Liver (tissue), 9 donors: ENCODE measurements around the gene FBXW5. TPM values are rescaled to one million over a fixed set of nuclear protein-coding genes. Genes with fewer than 3 reads are reported as not detected.

Experiments used
- DNase-seq: peaks from one replicate; pipeline ENCODE4 v3.0.0-alpha.2; 2017; ENCODE audit warnings: low spot score
- H3K27ac ChIP-seq, 2 donors: one replicate each; pipeline ENCODE4 v1.7.0; 2013; ENCODE audit warnings: inconsistent platforms in 2 of 2, low read length in 2 of 2, control low read depth in 1 of 2, low read depth in 1 of 2, mild to moderate bottlenecking in 1 of 2
- H3K27me3 ChIP-seq, 4 donors: one replicate each; pipeline versions ENCODE4 v1.6.1 to v1.7.0; 2013; ENCODE audit warnings: low read length in 3 of 4, inconsistent platforms in 1 of 4, mild to moderate bottlenecking in 1 of 4, moderate library complexity in 1 of 4; ENCODE audit not compliant: control insufficient read depth in 4 of 4, insufficient read depth in 4 of 4
- H3K36me3 ChIP-seq, 4 donors: one replicate each; pipeline versions ENCODE4 v1.6.1 to v1.7.0; 2013; ENCODE audit warnings: low read length in 3 of 4, mild to moderate bottlenecking in 3 of 4, low read depth in 1 of 4, moderate library complexity in 1 of 4; ENCODE audit not compliant: control insufficient read depth in 4 of 4, insufficient read depth in 3 of 4
- H3K4me1 ChIP-seq, 4 donors: one replicate each; pipeline versions ENCODE4 v1.6.1 to v1.7.0; 2013; ENCODE audit warnings: low read length in 3 of 4, mild to moderate bottlenecking in 3 of 4, moderate library complexity in 1 of 4; ENCODE audit not compliant: control insufficient read depth in 4 of 4, insufficient read depth in 4 of 4
- H3K4me3 ChIP-seq, 3 donors: one replicate each; pipeline versions ENCODE4 v1.6.1 to v1.7.0; 2013; ENCODE audit warnings: low read length in 3 of 3, control low read depth in 1 of 3, low read depth in 1 of 3, mild to moderate bottlenecking in 1 of 3
- H3K9ac ChIP-seq, 2 donors: one replicate each; pipeline ENCODE4 v1.7.0; 2013; ENCODE audit warnings: low read length in 2 of 2, mild to moderate bottlenecking in 2 of 2, moderate library complexity in 2 of 2, control low read depth in 1 of 2, low read depth in 1 of 2
- H3K9me3 ChIP-seq, 4 donors: one replicate each; pipeline versions ENCODE4 v1.6.1 to v1.7.0; 2013; ENCODE audit warnings: low read length in 3 of 4; ENCODE audit not compliant: control insufficient read depth in 4 of 4
- EGR1 ChIP-seq, 2 donors: IDR thresholded peaks; 2 replicates each; pipeline ENCODE4 v1.6.1; 2016 to 2018; ENCODE audit warnings: antibody characterized with exemption in 2 of 2, low read depth in 2 of 2
- FOXA2 ChIP-seq: IDR thresholded peaks from 2 replicates; pipeline ENCODE4 v1.6.1; 2016; ENCODE audit warnings: antibody characterized with exemption
- GABPA ChIP-seq, 2 donors: IDR thresholded peaks in 1 of 2; conservative IDR thresholded peaks in 1 of 2; 2 replicates each; pipeline ENCODE4 v1.6.1; 2016; ENCODE audit warnings: antibody characterized with exemption in 2 of 2, mild to moderate bottlenecking in 1 of 2, moderate library complexity in 1 of 2
- HNF4A ChIP-seq, 2 donors: conservative IDR thresholded peaks; 2 replicates each; pipeline ENCODE4 v1.6.1; 2016; ENCODE audit warnings: antibody characterized with exemption in 2 of 2, mild to moderate bottlenecking in 2 of 2
- HNF4G ChIP-seq: IDR thresholded peaks from 2 replicates; pipeline ENCODE4 v1.6.1; 2016; ENCODE audit warnings: antibody characterized with exemption
- JUND ChIP-seq, 2 donors: IDR thresholded peaks; 2 replicates each; pipeline ENCODE4 v1.6.1; 2016; ENCODE audit warnings: antibody characterized with exemption in 2 of 2
- NR2F2 ChIP-seq: IDR thresholded peaks from 2 replicates; pipeline ENCODE4 v1.6.1; 2016; ENCODE audit warnings: antibody characterized with exemption
- RAD21 ChIP-seq, 2 donors: IDR thresholded peaks; 2 replicates each; pipeline ENCODE4 v1.6.1; 2016; ENCODE audit warnings: antibody characterized with exemption in 2 of 2, mild to moderate bottlenecking in 2 of 2
- RXRA ChIP-seq, 2 donors: IDR thresholded peaks; 2 replicates each; pipeline ENCODE4 v1.6.1; 2017 to 2018; ENCODE audit warnings: antibody characterized with exemption in 2 of 2, mild to moderate bottlenecking in 1 of 2
- TAF1 ChIP-seq: conservative IDR thresholded peaks from 2 replicates; pipeline ENCODE4 v1.6.1; 2016; ENCODE audit warnings: antibody characterized with exemption, mild to moderate bottlenecking
- YY1 ChIP-seq: IDR thresholded peaks from 2 replicates; pipeline ENCODE4 v1.6.1; 2016; ENCODE audit warnings: antibody characterized with exemption, mild to moderate bottlenecking
- WGBS: extraction: QIAGEN DNeasy Blood & Tissue Kit; methylation state at CpG from one replicate; pipeline ENCODE4 v1.1.7; 2013; 5-methylcytosine and 5-hydroxymethylcytosine counted together
- polyA plus RNA-seq, 2 donors: library from polyadenylated mRNA; stranded (reverse) in 1 of 2; unstranded in 1 of 2; fragments of 200-250 nt in 1 of 2; fragments of >200 nt in 1 of 2; fragmentation: Nextera tagmentation in 1 of 2; extraction: Ambion mirVana in 1 of 2; gene quantifications; one replicate each; pipeline versions ENCODE4 v1.2.1 to v1.2.3, GENCODE V29; 2013 to 2015
- total RNA-seq, 2 donors: library from RNA; depleted of rRNA; stranded (reverse); fragments of >200 nt; gene quantifications; one replicate each; pipeline ENCODE4 v1.2.3, GENCODE V29; 2014
- TF ChIP-seq, protein P1 (sequence below): IDR thresholded peaks from 2 replicates; pipeline ENCODE4 v1.6.1; 2016; ENCODE audit warnings: antibody characterized with exemption
- TF ChIP-seq, protein P2 (sequence below): fragments of 150-350 bp; IDR thresholded peaks from 2 replicates; pipeline ENCODE4 v1.5.1; 2017; ENCODE audit warnings: improper control_type of control experiment, low read depth, low read length; ENCODE audit not compliant: missing input control
- TF ChIP-seq, protein P3 (sequence below): IDR thresholded peaks from 2 replicates; pipeline ENCODE4 v1.6.1; 2016; ENCODE audit warnings: antibody characterized with exemption
- TF ChIP-seq, protein P4 (sequence below): IDR thresholded peaks from 2 replicates; pipeline ENCODE4 v1.6.1; 2016; ENCODE audit warnings: antibody characterized with exemption, mild to moderate bottlenecking
- TF ChIP-seq, protein P5 (sequence below): IDR thresholded peaks from 2 replicates; pipeline ENCODE4 v1.6.1; 2016; ENCODE audit warnings: antibody characterized with exemption
- donor health status: healthy.
- donor health status: healthy.
- donor health status: healthy.
- donor health status: healthy.
- donor health status: healthy.

FBXW5 gene
- total and polyA plus RNA-seq, 4 donors: 64.0 to 163 (median 109) TPM

DNA sequence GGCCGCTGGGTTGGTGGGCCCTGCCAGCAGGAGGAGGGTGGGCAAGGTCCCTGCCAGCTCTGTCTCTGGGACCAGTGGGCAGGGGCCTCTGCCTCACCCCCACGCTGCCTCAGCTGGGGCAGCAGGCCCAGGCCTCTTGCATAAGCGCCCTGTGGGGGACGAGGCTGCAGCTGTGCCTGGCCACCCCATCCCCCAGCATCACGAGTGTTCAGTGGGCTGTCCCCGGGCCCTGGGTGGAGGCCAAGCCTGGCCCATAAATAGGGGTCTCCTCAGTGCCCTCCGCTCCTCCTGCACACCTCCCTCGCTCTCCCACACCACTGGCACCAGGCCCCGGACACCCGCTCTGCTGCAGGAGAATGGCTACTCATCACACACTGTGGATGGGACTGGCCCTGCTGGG is 32.7 kb upstream of the FBXW5 start, which contains the start of gene PTGDS:
TSS of gene PTGDS (plus strand) at position 282 of the 400 bp plus-strand sequence. CDS start at position 357, 75 bp downstream.
- no peak for DNase-seq
- TF ChIP-seq FOXA2 (no peak), EGR1 (IDR thresholded peaks at IDR 0.05; ENCODE audit: low read depth in 2 of 2) (no peak), NR2F2 (no peak), TAF1 (no peak), RXRA (IDR thresholded peaks at IDR 0.05) (no peak), HNF4A (conservative IDR thresholded peaks at IDR 0.05) (no peak), JUND (IDR thresholded peaks at IDR 0.05) (no peak), RAD21 (IDR thresholded peaks at IDR 0.05) (no peak)
- TF ChIP-seq, protein P1, sequence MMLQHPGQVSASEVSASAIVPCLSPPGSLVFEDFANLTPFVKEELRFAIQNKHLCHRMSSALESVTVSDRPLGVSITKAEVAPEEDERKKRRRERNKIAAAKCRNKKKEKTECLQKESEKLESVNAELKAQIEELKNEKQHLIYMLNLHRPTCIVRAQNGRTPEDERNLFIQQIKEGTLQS: no peak
- TF ChIP-seq, protein P2, sequence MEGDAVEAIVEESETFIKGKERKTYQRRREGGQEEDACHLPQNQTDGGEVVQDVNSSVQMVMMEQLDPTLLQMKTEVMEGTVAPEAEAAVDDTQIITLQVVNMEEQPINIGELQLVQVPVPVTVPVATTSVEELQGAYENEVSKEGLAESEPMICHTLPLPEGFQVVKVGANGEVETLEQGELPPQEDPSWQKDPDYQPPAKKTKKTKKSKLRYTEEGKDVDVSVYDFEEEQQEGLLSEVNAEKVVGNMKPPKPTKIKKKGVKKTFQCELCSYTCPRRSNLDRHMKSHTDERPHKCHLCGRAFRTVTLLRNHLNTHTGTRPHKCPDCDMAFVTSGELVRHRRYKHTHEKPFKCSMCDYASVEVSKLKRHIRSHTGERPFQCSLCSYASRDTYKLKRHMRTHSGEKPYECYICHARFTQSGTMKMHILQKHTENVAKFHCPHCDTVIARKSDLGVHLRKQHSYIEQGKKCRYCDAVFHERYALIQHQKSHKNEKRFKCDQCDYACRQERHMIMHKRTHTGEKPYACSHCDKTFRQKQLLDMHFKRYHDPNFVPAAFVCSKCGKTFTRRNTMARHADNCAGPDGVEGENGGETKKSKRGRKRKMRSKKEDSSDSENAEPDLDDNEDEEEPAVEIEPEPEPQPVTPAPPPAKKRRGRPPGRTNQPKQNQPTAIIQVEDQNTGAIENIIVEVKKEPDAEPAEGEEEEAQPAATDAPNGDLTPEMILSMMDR: no peak
- TF ChIP-seq, protein P3, sequence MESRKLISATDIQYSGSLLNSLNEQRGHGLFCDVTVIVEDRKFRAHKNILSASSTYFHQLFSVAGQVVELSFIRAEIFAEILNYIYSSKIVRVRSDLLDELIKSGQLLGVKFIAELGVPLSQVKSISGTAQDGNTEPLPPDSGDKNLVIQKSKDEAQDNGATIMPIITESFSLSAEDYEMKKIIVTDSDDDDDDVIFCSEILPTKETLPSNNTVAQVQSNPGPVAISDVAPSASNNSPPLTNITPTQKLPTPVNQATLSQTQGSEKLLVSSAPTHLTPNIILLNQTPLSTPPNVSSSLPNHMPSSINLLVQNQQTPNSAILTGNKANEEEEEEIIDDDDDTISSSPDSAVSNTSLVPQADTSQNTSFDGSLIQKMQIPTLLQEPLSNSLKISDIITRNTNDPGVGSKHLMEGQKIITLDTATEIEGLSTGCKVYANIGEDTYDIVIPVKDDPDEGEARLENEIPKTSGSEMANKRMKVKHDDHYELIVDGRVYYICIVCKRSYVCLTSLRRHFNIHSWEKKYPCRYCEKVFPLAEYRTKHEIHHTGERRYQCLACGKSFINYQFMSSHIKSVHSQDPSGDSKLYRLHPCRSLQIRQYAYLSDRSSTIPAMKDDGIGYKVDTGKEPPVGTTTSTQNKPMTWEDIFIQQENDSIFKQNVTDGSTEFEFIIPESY: no peak
- TF ChIP-seq, protein P4, sequence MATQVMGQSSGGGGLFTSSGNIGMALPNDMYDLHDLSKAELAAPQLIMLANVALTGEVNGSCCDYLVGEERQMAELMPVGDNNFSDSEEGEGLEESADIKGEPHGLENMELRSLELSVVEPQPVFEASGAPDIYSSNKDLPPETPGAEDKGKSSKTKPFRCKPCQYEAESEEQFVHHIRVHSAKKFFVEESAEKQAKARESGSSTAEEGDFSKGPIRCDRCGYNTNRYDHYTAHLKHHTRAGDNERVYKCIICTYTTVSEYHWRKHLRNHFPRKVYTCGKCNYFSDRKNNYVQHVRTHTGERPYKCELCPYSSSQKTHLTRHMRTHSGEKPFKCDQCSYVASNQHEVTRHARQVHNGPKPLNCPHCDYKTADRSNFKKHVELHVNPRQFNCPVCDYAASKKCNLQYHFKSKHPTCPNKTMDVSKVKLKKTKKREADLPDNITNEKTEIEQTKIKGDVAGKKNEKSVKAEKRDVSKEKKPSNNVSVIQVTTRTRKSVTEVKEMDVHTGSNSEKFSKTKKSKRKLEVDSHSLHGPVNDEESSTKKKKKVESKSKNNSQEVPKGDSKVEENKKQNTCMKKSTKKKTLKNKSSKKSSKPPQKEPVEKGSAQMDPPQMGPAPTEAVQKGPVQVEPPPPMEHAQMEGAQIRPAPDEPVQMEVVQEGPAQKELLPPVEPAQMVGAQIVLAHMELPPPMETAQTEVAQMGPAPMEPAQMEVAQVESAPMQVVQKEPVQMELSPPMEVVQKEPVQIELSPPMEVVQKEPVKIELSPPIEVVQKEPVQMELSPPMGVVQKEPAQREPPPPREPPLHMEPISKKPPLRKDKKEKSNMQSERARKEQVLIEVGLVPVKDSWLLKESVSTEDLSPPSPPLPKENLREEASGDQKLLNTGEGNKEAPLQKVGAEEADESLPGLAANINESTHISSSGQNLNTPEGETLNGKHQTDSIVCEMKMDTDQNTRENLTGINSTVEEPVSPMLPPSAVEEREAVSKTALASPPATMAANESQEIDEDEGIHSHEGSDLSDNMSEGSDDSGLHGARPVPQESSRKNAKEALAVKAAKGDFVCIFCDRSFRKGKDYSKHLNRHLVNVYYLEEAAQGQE: no peak
- Histone ChIP-seq H3K36me3 (no peaks in the 10 kb centered on the region), H3K27me3 (no peaks in the 10 kb centered on the region), H3K4me1 (peaks cover 0 to 7% (median 4%) of the 10 kb centered on the region in 4 donors), H3K9me3 (no peaks in the 10 kb centered on the region), H3K27ac (no peak within 1 kb of the TSS), H3K9ac (no peak within 1 kb of the TSS), H3K4me3 (peak within 1 kb of the TSS in 1 of 3 donors; percentile 33)
- WGBS: 81% methylated on average over 10 of the region's 10 CpGs

DNA sequence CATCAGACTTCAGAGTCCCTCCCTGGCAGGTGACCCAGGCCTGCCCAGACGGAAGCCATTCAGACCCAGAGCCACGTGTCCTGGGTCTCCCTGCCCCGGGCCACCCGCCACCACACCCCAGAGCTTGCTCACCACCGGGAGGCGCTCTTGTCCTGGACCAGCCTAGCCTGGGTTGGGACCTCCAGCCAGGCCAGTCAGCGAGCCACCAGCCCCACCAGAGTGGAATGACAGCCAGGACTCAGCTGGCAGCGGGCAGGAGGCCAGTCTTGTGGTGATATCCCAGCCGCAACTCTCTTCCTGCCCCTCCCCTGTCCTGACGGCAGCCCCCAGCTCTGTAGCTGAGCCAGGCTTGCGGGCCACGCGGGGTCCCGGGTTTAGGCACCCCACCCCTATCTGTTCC is 31.1 kb upstream of the FBXW5 start:
- 67% methylated on average over 14 of the region's 14 CpGs for WGBS
- no peak for DNase-seq
- no peaks in the 10 kb centered on the region for H3K36me3 ChIP-seq
- H3K27me3 ChIP-seq: no peaks in the 10 kb centered on the region
- TF ChIP-seq GABPA (IDR thresholded peaks at IDR 0.05 in 1 of 2, conservative IDR thresholded peaks at IDR 0.05 in 1 of 2) (no peak), RXRA (IDR thresholded peaks at IDR 0.05) (no peak), YY1 (no peak), HNF4G (no peak)
- TF ChIP-seq, protein P4: no peak
- TF ChIP-seq, protein P1: no peak
- TF ChIP-seq, protein P5, sequence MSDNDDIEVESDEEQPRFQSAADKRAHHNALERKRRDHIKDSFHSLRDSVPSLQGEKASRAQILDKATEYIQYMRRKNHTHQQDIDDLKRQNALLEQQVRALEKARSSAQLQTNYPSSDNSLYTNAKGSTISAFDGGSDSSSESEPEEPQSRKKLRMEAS: no peak
- no peak overlapping the region for H3K9ac ChIP-seq
- peaks cover 0 to 6% (median 3%) of the 10 kb centered on the region in 4 donors for H3K4me1 ChIP-seq
- H3K27ac ChIP-seq: no peak overlapping the region
- H3K9me3 ChIP-seq: no peaks in the 10 kb centered on the region
- no peak overlapping the region for H3K4me3 ChIP-seq
